HUDEP-2 (cell line): ENCODE data around the gene MORC1.

Source experiments
- DNase-seq, 76 experiments: peaks; one replicate each; lab custom pipeline; 2025; ENCODE audit not compliant: unreplicated experiment in 76 of 76; lab: John Stamatoyannopoulos, UW

The MORC1 gene

DNA sequence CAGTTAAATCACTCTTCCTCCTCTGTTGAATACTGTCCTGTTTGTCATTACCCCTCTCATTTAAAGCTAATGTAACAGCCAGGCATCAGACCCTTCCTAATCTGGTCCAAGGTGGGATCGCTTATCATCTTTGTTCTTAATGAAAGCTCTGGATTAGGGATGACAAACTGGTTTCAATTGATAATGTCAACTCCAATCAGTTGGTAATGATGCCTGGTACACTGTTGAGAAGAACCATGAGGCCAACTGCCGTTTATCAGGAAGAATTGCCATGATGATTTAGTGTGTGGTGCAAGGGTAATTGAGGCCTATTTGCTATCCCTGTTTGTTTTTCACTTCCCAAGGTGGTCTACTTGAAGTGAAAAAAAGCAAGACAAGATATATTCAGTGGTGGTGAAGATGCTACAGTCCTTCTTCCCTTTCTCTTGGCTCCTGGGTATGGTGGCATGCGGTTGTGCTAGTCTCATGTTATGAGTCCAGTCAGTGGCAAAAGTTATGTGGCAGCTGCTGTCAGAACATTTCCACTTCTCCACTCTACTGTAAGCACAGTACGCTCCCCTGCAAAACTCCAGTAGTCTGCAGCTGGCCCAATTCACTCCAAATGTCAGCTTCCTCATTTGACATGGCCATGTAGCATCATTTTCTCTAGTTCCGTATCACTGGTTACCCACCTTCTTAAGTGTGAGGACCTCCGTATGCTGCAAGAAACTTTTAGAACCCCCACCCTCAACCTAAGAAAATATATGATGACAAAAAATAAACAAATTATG is 72.5 kb downstream of the MORC1 start:
- no peak for DNase-seq

DNA sequence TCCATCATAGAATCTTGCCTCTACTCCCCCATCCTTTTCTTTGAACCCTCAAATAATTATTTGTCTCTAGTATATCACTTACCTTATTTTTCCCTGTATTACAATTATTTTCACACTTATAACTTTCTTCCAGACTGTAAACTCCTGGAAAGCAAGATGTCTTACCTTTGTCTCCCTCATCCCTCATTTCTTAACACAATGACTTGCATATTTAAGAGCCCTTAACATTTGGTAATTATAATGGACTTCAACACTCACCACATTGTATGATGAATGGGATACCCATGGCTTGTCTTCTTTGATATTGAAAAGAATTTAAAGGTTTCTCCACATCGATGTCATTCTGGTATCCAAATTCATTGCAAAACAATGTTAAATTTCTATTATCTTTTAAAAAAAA is 82.9 kb downstream of the MORC1 start:
- DNase-seq, result no peak

DNA sequence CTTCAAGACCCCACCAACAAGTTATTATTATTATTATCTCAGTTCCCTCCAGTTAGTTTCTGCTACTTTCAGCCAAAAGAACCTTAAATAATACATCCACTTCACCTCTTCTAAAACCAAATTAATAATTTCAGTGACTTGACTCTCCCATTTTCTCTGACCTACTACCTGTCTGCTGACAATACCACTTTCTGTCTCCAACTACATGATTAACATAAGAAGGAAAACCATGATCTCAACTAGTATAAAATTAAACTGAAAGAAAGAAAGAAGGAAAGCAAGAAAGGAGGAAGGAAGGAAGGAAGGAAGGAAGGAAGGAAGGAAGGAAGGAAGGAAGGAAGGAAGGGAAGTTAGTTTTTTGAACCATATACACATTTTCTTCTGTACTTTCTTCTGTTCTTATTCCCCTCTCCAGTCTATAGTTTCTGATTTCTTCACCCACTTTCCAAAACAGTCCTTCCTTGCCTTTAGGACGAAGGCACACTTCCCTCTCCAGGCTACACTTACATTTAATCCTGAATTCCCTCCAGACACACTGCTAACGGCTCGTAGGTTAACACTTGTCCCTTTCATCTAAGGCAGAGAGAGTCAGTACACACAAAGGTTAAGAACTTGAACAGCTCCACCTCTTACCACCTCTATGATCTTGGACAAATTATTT is 84.8 kb downstream of the MORC1 start:
- no peak for DNase-seq

DNA sequence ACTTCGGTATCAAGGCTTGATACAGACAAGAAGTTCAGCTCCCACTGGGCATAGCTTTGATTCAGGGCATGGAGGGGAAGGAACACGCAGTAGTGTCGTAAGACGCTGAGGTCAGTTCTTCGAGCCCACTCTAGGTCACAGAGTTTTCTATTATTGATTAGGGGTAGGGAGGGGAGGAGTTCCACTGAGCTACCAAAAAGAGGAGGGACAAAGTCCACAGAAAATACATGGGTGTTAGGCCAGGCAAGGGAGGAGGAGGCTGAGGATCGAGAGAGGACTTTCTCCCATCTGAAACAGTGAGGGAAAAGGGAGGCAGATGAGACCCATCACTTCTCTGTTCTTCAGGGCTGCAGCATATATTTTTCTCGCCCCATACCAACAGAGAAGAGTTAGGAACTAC is 89.2 kb downstream of the MORC1 start:
- no peak for DNase-seq

DNA sequence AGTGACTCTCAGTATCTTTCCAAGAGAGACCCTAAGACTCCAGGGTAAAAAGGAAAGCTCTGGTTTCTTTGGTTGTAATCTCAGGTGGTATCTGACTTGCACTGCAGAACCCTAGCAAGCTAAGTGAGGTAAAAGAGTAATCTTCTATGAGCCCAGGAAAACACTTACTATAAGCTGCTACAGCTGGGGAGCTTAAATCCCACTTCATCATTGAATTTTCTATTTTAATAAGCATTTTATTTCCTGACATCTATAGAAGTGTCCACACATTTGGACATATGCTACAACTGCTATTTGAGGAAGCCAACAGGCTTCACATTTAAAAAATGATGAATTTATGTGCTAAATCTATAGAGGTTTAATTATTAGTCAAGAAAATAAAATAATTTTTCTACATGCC is 91.1 kb downstream of the MORC1 start:
- no peak for DNase-seq

DNA sequence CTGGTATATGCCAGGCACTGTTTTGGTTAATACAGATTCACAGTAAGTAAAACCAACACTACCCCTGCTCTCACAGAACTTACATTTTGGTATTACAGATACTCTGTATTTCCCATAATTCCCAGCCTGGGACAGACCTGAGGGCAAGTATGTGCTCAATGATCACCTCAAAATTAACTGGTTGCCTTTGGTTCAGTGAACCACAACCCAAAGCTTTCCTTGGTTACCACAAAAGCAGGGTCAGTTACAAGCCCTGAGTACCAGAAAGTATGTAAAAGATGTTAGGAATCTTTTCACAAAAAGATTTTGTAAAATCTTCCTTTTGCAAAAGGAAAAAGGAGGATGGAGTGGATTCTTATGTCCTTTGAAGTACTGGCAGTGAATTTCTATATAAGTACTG is 92.0 kb downstream of the MORC1 start:
- DNase-seq, result no peak

DNA sequence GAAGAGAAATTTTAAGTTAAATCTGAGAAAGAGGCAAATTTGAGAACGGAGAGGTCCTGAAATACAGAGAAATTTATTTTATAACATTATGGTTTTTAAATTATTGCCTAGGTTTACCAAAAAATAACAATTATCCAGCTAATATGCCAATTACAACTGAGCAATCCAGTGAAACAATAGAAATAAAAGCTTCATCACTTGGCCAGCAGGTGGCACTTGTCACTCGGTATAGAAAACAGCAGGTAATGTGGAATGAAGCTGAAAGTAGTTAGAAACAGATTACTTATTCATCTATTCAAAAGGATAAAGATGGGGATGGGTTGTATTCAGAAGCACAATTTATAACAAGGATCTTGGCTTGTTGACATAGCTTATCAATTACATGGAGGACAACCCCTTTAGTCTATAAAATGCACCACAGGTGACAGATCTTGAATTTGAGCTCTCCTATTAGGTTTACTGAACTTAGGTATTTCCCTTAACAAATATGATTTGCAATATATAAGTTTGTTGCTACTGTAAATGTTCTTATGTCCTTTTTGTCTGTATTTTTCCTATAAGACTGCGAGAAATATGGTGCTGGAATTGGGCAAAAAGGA is 94.2 kb downstream of the MORC1 start:
- DNase-seq, result peak in 24 of 76 experiments; percentile 0 to 30 (median 12)

DNA sequence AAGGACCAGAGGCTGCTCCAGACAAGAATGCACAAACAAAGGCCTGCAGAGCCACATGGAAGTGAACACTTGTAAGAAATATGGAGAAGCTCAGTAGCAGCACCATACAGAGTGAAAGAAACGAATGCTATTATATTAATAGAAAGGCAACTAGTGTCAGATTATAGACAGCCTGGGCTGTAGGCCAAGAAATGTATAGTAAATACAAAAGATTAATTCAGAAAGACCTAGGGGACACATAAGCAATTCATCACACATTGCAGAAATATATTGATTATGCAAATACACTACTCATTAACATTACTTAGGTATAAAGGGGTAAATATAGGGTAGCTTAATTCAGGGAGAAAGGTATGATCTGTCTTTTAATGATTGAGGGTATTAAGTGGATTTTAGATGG is 94.8 kb downstream of the MORC1 start:
- DNase-seq, result no peak

DNA sequence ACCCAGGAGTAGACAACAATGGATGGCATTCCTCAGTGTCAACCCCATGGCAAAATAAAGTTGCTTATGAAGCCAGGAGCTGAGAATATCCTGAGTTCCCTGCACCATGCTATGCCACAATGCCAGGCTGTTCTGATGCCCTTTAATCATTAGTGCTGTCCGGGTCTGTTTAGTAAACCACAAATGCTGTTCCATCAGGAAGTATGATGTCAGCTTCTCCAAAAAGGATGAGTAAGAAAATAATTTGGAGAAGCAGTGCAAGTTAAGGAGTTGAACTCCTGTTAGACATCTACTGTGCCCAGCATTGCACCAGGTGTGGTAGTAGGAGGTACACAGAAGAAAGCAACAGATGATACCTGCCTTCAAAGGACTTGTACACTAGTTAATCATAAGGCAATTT is 96.4 kb downstream of the MORC1 start:
- no peak for DNase-seq

DNA sequence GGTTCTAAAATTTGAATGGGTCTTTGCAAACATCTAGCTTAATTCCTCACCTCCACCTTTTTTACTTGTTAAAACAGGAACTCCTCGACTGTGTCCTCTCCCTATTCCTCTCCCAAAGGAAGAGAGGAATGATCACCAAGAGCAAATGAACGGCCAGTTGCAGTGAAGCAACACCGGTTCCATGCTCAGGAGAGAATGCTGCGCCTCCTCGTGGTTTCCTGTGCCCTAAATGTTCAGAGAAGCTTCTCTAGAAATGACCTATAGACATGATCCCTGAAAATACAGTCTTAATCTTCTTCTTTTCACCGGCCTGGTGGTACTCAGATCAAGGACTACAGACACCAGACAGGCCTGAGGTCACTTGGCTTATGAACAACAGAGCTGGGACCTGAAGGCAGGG is 99.1 kb downstream of the MORC1 start:
- DNase-seq, result peak in 2 of 76 experiments; percentile 3 to 5

DNA sequence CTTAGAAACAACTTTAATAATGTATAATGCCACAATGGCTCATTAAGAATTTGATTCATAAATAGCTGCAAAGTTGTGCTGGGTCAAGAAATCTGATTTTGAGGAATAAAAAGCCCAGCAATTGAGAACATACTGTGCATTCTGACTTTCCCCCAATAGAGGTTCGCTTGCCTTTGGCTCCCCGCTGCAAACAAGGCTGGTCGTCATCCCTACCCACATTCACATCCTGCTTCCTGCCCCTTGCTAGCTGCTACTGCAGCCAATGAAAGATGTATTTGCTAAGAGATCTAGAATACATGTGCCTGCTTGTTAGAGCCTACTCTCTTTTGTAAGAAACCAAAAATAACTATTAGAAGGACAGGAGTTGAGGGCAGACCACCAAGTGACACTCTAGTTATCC is 112.5 kb downstream of the MORC1 start:
- no peak for DNase-seq

DNA sequence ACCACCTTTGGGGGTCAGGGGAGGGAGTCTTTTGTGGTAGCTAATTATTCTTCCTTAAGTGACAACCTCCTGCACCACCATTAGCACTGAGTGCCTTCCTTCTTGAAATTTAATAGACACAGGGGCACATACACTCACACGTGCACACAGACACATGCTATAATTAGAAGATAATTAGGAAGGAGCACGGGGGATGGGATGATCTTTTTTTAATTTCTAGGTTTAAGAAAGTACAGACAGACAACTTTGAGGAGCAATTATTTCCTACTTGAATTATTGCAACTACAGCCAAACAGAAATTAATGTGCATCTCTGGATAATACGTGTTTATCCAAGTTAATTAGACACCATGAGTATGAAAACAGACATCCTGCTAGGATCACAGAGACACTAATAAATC is 119.5 kb downstream of the MORC1 start:
- no peak for DNase-seq

DNA sequence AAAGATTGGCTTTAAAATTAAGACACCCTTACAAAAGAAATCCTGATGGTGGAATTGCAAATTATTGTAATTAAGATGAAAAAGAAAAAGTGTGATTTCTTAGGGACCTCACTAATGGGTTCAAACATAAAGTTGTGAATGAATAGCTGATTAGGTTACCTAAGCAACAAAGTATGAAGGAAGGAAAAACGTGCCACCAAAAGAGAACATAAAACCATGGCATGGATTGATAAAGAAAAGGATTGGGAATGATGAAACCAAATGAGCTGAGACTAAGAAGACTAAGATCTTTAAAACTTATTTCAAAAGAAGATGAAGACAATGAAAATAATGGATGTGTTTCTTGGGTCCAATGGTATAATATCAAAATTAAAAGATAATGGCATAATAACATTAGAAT is 132.1 kb downstream of the MORC1 start:
- no peak for DNase-seq

DNA sequence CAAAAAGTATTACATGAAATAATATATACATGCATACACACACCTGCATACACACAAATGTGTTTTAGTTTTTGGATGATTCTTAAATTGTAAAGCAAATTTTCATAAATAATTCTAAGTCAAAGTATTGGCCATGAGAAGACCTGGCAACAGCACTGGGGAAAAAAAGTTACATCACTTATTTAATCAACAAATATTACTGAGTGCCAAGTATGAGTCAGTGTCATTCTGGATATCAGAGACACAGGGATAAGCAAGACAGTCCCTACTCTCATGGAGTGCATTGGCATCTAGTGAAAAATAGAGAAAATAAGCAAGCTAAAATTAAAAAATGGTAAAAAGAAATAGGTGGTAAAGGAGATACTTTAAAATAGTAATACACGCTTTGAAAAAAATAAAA is 134.9 kb downstream of the MORC1 start:
- no peak for DNase-seq

DNA sequence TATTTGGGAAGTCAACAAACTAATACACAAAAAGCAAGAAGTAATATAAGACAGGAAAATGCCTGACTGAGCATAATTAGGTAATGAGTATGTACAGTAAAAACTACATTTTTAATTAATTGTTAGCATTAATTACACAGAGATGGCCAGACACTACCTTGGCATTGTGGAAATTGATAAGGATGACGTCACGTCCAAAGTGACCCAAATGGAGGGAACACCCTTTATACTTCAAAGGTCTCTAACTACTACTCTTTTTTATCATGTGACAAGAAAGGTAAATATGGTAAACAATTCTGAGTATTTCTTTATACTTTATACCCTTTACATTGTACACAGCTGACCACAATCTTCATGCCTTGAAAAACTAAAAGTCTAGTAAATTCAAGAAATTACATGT is 141.9 kb downstream of the MORC1 start:
- DNase-seq, result no peak

DNA sequence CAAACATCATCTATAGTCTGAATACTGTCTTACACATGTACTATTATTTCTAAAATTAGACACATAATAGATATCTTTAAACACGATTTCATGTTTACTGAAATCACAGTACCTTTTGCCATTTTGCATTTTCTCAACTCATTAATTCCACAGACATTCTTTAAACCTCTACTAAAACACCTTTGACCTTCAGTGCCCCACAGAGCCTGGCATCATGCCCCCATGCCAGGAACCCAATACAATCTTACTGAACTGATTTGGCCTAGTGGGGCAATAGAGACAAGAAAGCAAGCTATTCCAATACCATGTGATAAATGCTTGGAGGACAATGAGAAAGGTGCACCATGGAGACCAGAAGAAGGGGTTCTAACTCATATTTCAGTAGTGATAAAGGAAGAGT is 144.9 kb downstream of the MORC1 start:
- DNase-seq, result no peak

DNA sequence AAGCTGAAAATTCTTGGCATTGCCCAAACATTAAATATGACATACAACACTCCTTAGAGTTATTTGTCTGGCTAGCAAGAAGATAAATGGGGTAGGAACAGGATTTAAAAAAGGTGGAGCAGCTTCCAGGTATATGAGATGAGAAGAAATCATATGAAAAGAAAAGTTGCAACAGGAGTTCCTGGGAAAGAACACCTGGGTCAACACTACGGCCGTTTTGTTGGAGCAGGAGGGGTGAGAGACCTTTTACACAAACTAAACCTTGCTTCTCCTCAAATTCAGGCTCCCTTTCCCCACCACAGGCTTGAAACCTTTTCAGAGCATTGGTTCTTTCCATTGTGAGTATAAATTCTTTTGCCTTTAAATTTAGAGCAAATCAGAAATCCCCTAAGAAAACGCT is 145.5 kb downstream of the MORC1 start:
- no peak for DNase-seq

DNA sequence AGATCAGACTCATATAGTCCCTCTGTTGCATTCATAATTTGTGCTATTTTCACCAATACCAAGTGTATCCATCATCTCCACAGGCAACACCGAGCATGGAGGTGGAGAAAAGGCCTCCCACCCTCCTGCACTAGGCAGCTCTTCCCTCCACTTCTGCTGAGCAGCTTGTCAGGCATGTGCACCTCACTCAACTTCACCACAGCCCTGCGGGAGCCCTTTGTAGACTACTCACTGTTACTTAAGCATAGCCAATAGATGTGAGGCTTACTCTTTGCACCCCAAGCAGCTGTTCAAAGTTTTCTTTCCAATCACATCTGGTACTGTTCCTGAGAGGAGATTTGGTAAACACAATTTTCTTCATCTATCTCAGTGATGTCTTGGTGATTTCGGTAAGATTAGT is 147.4 kb downstream of the MORC1 start:
- no peak for DNase-seq

DNA sequence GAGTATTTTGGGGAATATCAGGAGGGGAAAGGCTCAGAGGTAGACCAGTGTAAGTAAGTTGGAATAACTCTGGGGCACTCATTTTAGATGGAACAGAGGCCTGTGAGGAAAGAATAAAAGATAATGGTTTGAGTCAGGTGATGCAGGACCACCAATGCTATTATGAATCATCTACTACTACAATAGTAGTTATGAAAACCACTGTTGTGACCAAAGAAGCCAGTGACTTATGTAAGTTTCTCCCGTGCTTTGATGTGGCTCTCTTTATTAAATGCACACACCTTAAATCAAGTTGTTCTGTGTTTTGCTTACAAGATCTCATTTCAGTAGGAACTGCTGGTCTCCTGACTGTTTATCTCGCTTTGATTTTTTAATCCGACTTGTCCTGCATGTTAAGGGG is 151.2 kb downstream of the MORC1 start:
- DNase-seq, result no peak

DNA sequence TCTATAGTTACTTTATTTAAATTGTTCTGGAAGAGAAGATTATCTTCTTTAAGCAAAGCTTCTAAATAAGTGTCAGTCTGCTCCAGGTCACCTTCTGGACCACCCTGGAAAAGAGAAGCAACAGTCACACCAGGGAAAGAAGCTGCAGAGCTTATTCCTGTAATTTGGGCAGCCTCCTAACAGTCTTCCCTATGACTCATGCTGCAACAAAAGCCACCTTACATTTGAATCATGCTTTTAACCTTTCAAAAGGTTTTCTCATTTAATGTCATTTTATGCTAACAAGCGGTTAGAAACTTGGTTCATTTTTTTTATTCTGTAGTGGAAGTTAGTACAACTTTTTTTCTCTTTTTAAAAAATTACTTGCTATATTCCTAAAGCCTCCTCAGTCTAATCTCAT is 158.9 kb downstream of the MORC1 start:
- DNase-seq, result no peak

DNA sequence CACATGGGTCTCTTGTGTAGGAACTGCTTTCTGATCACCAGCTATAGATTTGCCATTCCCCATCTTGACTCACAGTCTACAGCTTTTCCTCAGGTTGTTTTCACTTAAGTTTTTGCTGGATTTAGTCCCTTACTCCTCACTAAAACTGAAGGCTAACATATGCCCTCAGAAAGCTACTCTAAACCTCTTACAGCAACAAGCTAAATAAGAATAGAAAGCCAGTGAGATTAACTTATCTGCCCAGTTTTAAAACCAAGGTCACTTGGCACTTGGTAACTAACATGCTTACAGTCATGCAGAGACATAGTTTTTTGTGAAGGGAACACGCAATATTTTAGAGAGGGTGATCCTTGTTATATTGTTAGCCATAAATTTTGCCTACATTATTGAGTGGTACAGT is 164.2 kb downstream of the MORC1 start, which contains the start of gene GUCA1C:
TSS of gene GUCA1C (minus strand) at position 180 of the 400 bp plus-strand sequence. CDS start at position 63, 117 bp downstream.
- DNase-seq, result no peak

DNA sequence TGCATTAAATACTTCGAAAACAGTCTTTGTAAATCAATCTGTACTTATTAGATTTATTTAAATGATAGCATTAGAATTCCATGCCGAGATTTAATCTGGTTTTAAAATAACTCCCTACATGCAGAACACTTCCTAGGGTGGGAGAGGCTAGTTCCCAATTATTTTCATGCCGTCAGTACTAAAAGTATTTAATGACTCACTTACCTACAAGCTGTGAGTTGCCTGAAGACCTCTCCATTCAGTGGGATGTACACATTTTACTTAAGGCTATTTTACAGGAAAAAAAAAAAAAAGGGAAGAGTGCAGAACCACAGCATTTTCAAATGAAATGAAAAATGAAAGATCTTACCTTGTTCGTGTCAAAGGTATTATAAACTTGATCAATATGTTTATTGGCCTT is 164.7 kb downstream of the MORC1 start:
- DNase-seq, result no peak
